Stimulated activated CD4-positive, alpha-beta T cell treated with anti-CD3 and anti-CD28 coated beads, TNF-alpha, amount 100 ng/mL, for 24 hours (primary cell): ENCODE results near the gene ZFAND3.

ENCODE experiments used
- DNase-seq, 3 experiments: peaks; one replicate each; pipeline ENCODE4 v3.0.0-alpha.2; 2020; ENCODE audit warnings: low read depth in 3 of 3

The ZFAND3 gene

DNA sequence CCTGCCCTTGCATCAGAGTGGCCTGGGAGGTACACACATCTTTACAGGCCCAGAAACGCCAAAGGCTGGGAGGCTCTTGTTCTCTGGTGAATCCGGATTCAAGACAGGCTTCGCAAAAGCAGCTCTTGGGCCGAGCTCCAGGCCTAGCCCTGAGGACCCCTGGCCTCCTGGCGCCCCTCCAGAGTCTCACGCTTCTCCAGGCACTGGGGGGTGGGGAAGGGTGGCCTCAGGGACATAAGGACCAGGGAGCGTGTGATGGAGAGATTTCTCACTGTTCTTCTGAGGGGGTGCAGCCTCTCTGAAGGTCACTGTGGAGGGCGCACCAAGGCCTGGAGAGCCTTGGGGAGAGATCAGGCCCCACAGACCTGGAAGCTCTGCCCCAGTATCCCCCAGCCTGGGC is 349.2 kb downstream of the ZFAND3 start:
- DNase-seq = no peak

GRCh38 chr6:38169221-38169976 is 349.9 kb downstream of the ZFAND3 start:
- no peak for DNase-seq

DNA sequence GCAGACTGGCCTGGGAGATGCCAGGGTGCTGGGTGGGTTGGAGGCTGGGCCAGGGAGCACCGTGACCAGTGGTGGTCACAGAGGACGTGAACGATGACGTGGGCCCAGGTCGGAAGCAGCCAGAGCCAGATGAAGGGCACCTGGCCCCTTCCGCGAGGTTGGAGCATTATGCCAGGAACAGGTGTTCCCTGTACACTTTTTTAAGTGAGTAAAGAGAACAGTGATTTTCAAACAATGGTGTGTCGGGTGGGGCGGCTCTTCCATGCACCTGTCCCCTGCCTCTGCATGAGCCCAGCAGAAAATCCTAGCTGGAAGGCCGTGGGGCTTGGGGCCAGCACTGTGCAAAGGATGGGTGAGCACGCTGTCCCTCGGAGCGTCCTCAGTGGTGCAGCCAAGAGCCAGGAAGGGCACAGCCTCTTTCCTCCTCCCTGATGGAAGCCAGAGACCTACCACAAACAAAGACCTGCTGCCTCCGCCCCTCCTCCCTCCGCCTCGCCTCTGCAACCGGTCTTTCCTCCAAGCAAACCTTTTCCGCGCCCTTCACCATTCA is 350.5 kb downstream of the ZFAND3 start:
- no peak for DNase-seq

DNA sequence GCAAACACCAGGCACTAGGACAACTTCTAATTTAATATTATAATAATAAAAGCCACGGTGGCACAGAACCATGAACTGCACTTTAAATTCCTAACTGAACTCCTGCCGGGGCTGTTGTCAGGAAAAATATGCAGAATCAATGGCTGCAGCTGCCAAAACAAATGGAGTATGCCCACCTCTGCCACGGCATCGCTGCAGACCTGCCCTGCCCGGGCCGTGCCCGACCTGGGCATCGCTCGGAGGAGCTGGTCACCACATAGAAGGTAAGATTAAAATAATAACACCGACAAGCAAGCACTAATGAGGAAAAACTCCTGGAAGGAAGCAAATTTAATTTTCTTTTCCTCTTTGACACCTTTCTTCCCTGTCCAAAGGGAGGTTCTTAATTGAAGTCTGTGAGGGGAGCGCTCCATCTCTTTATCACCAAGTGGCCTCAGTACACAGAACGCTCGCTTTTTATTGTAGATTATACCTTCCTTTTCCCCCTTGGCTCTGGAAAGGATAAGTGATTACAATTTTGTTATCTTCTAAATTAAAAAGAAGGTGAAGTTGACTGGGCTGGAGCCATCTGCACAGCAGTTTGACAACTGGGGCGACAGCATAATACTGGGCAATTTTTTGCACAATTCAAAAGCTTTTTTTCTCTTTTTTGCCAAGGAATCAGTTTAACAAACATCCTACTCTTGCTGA is 351.3 kb downstream of the ZFAND3 start:
- DNase-seq = no peak

GRCh38 chr6:38171997-38172738 is 352.6 kb downstream of the ZFAND3 start:
- DNase-seq = no peak

- no peak for DNase-seq
Measured at GRCh38 chr6:38172739-38173410, 353.3 kb downstream of the ZFAND3 start.

DNA sequence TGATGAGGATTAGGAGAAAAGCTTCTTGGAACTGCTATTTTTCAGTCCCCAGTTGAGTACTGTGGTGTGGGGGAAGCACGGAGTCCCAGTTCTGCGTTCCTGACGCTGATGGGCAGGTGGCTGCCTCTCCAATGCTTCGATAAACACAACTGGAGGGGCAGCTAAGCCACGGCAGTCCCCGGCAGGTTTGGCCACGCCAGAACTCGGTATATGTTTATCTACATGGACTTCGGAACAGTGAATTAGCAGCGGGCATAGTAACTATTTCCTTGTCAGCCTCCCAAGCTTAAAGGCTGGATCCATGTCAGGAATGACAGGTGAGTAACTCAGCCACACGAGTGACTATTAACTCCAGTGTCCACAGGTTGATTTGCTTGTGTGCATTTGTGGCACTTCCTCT is 354.4 kb downstream of the ZFAND3 start:
- DNase-seq = no peak

- DNase-seq = no peak
Measured at GRCh38 chr6:38174315-38174714, 354.8 kb downstream of the ZFAND3 start.

DNA sequence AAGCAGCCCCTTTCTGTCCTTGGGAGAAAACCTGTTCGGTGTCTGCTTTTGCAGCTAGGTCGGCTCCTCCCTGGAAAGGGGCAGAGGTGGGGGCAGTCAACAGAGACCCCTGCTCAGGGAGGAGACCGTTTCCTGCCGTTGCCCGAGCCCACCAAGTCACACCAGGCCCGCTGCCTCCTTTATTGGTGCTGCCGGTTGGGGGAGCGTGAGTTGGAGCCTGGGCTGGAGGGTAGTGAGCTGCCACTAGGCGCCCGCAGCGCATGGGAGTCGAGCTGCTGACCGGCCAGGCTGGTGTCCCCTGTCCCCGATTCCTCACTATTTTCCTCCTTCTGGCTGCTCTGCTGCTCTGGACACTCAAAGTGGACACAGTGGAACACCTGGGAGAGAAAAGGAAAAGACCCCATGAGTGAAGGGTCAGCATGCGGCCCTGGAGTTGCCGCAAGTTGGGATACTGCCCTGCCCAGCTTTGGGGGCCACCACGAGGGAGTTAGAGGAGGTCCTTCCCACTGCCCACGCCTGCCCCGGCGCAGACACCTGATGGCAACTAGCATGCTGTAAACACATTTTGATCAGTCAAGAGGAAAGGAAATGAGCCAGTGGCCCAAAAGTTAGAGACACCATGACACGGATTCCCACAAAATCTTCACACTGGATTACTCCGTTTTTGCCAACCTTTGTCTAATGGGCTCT is 355.4 kb downstream of the ZFAND3 start:
- no peak for DNase-seq

GRCh38 chr6:38175786-38176185 is 356.3 kb downstream of the ZFAND3 start:
- DNase-seq = no peak

- DNase-seq = no peak
Measured at GRCh38 chr6:38176797-38177751, 357.5 kb downstream of the ZFAND3 start.

DNA sequence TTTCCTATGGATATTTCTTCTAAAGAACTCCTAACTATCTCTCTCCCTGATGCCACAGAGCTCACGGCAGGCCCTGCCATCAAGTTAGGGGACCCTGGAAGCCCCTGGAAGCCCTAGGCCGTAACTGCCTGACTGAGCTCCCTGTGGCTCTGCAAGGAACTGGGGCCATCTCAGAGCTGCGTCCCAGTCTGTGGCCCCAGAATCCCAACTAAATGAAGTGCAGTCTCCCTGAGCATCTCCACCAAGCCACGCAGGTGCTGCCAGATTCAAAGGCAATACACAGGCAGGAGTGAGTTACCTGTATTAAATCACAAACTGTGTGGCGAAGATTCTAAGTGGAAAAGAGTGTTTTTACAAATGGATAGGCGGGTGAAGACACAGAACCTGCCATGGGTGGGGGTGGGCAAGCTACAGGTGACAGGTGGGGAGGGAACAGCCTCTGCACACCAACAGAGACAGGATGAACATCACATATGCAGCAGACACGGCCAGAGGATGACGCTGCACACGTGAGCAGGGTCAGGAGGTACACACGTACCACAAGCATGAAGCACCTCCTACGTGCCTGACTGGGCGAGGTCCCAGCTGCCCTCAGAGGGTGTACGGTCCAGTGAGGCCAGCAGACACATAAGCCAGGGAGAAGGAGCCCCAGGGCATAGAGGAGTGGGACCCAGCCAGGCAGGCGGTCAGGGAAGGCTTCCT is 358.5 kb downstream of the ZFAND3 start:
- no peak for DNase-seq

GRCh38 chr6:38178584-38178886 is 359.0 kb downstream of the ZFAND3 start:
- no peak for DNase-seq

- DNase-seq = no peak
Measured at GRCh38 chr6:38179300-38179699, 359.8 kb downstream of the ZFAND3 start.

GRCh38 chr6:38179794-38180430 is 360.4 kb downstream of the ZFAND3 start:
- no peak for DNase-seq

- DNase-seq = no peak
Measured at GRCh38 chr6:38180586-38180985, 361.1 kb downstream of the ZFAND3 start.

DNA sequence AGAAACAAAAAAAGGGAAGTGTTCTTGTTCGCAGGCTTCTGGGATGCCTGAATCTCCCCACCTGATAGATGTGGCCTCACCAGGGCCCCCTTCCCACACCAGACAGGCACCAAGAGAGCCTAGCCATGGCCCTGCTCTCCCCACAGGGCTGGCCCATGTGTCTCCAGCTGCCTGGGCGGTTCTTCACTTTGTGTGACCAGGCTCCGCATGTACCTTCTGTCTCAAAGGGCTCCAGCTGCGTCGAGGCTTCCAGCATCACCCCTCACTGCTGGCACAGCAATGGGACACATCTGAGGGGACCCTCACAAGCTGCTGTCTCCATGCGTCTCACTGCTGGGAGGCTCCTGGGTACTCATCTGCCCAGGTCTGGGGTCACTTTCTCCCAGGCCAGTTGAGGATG is 362.9 kb downstream of the ZFAND3 start:
- DNase-seq = no peak

DNA sequence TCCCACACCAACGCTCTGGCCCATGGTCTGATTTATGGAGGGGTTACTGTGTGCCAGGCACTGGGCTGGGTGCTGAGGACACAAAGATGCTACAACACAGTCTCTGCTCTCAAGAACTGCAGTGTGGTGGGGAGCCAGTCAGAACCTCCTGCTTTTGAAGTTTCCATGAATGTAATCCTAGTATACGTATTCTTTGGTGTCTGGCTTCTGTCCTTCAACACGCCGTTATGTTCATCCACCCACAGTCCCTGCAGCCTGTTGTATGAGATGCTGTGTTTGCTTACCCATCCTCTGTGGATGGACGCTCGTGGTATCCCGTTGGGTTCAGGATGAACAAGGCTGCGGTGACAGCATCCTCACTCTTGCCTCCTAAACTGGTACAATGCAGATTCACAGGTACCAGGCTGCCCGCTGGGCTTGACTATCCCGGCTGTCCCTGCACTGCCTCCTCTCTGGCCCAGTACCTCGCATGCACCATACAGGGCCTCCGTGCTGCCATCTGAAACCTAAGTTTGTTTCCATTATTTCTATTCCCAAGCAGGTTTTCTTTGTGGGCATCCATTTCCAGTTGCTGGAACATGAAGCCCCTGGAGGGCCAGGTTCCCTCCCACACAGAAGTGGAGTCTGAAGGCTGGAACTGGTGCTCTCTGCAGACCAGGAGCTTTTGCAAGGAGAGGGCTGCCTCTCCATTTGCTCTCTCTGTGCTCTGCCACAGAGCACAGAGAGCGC is 364.5 kb downstream of the ZFAND3 start:
- no peak for DNase-seq
